Activated CD8-positive, alpha-beta memory T cell treated with anti-CD3 and anti-CD28 coated beads for 1 hour (primary cell): Measurements from ENCODE around the gene PANX1.

Experiments used
- DNase-seq, 2 donors: peaks; one replicate each; pipeline ENCODE4 v3.0.0-alpha.2; 2020; ENCODE audit warnings: low read depth in 1 of 2; ENCODE audit errors: extremely low read depth in 1 of 2

Gene PANX1

GRCh38 chr11:94183251-94183885 lies 54.7 kb downstream of the PANX1 start:
- DNase-seq: no peak

- no peak for DNase-seq
Measured at GRCh38 chr11:94183886-94184264, 55.2 kb downstream of the PANX1 start.

- DNase-seq: no peak
Measured at GRCh38 chr11:94184362-94184761, 55.7 kb downstream of the PANX1 start.

GRCh38 chr11:94184846-94185245 lies 56.2 kb downstream of the PANX1 start:
- DNase-seq: no peak

- DNase-seq: no peak
Measured at GRCh38 chr11:94185416-94186084, 56.9 kb downstream of the PANX1 start.

- no peak for DNase-seq
Measured at GRCh38 chr11:94186342-94187203, 57.9 kb downstream of the PANX1 start.

- DNase-seq: no peak
Measured at GRCh38 chr11:94193288-94193687, 64.6 kb downstream of the PANX1 start.

- DNase-seq: no peak
Measured at GRCh38 chr11:94194712-94195111, 66.1 kb downstream of the PANX1 start.

GRCh38 chr11:94196363-94196762 lies 67.7 kb downstream of the PANX1 start:
- DNase-seq: no peak

GRCh38 chr11:94198718-94199117 lies 70.1 kb downstream of the PANX1 start:
- DNase-seq: no peak

- DNase-seq: no peak
Measured at GRCh38 chr11:94199136-94200130, 70.8 kb downstream of the PANX1 start.

- DNase-seq: no peak
Measured at GRCh38 chr11:94201004-94201465, 72.4 kb downstream of the PANX1 start.

- no peak for DNase-seq
Measured at GRCh38 chr11:94203070-94203469, 74.4 kb downstream of the PANX1 start.

GRCh38 chr11:94211261-94211830 lies 82.7 kb downstream of the PANX1 start:
- DNase-seq: no peak

- DNase-seq: no peak
Measured at GRCh38 chr11:94212898-94213297, 84.3 kb downstream of the PANX1 start.

- DNase-seq: no peak
Measured at GRCh38 chr11:94217705-94218104, 89.1 kb downstream of the PANX1 start.

- no peak for DNase-seq
Measured at GRCh38 chr11:94218372-94218771, 89.7 kb downstream of the PANX1 start.

GRCh38 chr11:94219771-94220170 lies 91.1 kb downstream of the PANX1 start:
- DNase-seq: no peak

GRCh38 chr11:94224078-94224477 lies 95.4 kb downstream of the PANX1 start:
- no peak for DNase-seq
